Urinary bladder (tissue), 4 donors: Measurements from ENCODE around the gene PDE4A. TPM values are rescaled to one million over a fixed set of nuclear protein-coding genes. Genes with fewer than 3 reads are reported as not detected.
A peak's percentile ranks its signal among the peaks of the same experiment; 100 is the strongest.
"Not testable (repeated sequence)": the region's sequence is repeated elsewhere in the genome, so short reads cannot be mapped to it uniquely, and the experiment has no call there.

Experiments
- DNase-seq: peaks from one replicate; pipeline ENCODE4 v3.0.0-alpha.2; 2015; ENCODE audit errors: extremely low spot score
- H3K27ac ChIP-seq: one replicate; pipeline ENCODE4 v1.5.1; 2013; ENCODE audit warnings: low read depth, mild to moderate bottlenecking, moderate library complexity
- H3K36me3 ChIP-seq: one replicate; pipeline ENCODE4 v1.6.1; 2013; ENCODE audit warnings: mild to moderate bottlenecking, moderate library complexity; ENCODE audit not compliant: insufficient read depth
- H3K4me1 ChIP-seq: one replicate; pipeline ENCODE4 v1.6.1; 2013; ENCODE audit warnings: mild to moderate bottlenecking, moderate library complexity; ENCODE audit not compliant: insufficient read depth
- H3K4me3 ChIP-seq: one replicate; pipeline ENCODE4 v1.5.1; 2013; ENCODE audit warnings: low read depth, low read length
- WGBS: extraction: QIAGEN DNeasy Blood & Tissue Kit; methylation state at CpG from one replicate; pipeline ENCODE4 v1.1.7; 2013; 5-methylcytosine and 5-hydroxymethylcytosine counted together
- polyA plus RNA-seq: library from polyadenylated mRNA; stranded (reverse); fragments of 200-250 nt; gene quantifications from one replicate; pipeline ENCODE4 v1.2.3, GENCODE V29; 2013
- total RNA-seq: library from RNA; depleted of rRNA; stranded (reverse); fragments of >200 nt; gene quantifications from one replicate; pipeline ENCODE4 v1.2.3, GENCODE V29; 2014
- donor health status: healthy with polysubstance abuse.
- donor health status: healthy.

PDE4A gene
- total and polyA plus RNA-seq, 2 donors: 5.6 to 18.6 TPM

DNA sequence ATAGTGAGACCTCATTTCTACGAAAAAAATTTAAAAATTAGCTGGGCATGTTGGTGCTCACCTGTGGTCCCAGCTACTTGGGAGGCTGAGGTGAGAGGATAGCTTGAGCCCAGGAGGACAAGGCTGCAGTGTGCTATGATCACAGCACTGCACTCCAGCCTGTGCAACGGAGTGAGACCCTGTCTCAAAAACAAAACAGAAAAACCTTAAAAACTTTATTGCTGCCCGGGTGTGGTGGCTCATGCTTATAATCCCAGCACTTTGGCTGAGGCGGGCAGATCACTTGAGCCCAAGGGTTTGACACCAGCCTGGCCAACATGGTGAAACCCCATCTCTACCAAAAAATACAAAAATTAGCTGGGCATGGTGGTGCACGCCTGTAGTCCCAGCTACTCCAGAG, 9.1 kb upstream of the PDE4A start:
- H3K27ac ChIP-seq, H3K4me3 ChIP-seq, H3K36me3 ChIP-seq, H3K4me1 ChIP-seq, DNase-seq: not testable (repeated sequence)
- WGBS: 74% methylated on average over 5 of the region's 5 CpGs

DNA sequence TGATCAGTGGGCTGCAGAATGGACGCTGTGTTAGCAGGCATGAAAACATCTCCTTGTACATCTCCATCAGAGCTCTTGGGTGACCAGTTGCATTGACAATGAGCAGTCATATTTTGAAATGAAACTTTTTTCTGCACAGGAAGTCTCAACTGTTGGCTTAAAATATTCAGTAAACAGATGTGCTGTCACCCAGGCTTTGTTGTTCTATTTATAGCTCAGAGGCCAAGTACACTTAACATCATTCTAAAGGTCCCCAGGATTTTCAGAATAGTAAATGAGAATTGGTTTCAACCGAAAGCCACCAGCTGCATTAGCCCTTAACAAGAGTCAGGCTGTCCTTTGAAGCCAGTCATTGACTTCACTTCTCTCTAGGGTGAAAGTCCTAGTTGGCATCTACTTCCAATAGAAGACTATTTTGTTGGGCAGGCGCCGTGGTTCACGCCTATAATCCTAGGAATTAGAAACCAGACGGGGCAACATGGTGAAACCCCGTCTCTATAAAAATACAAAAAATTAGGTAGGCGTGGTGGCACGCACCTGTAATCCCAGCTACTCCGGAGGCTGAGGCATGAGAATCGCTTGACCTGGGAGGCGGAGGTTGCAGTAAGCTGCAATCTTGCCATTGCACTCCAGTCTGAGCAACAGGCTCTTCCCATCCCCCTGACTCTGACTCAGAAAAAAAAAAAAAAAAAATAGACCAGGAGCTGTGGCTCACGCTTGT, 7.9 kb upstream of the PDE4A start:
- no peak for DNase-seq
- 76% methylated on average over 13 of the region's 13 CpGs for WGBS
- no peaks in the 10 kb centered on the region for H3K4me1 ChIP-seq
- no peak overlapping the region for H3K27ac ChIP-seq
- H3K4me3 ChIP-seq: no peak overlapping the region
- H3K36me3 ChIP-seq: no peaks in the 10 kb centered on the region

- DNase-seq: no peak
- WGBS: 5% methylated on average over 9 of the region's 9 CpGs
- Histone ChIP-seq H3K36me3 (no peaks in the 10 kb centered on the region), H3K27ac (no peak overlapping the region), H3K4me3 (peak overlapping the region; percentile 24), H3K4me1 (peaks cover 1% of the 10 kb centered on the region)
Measured at GRCh38 chr19:10416083-10416379, 4.3 kb upstream of the PDE4A start.

DNA sequence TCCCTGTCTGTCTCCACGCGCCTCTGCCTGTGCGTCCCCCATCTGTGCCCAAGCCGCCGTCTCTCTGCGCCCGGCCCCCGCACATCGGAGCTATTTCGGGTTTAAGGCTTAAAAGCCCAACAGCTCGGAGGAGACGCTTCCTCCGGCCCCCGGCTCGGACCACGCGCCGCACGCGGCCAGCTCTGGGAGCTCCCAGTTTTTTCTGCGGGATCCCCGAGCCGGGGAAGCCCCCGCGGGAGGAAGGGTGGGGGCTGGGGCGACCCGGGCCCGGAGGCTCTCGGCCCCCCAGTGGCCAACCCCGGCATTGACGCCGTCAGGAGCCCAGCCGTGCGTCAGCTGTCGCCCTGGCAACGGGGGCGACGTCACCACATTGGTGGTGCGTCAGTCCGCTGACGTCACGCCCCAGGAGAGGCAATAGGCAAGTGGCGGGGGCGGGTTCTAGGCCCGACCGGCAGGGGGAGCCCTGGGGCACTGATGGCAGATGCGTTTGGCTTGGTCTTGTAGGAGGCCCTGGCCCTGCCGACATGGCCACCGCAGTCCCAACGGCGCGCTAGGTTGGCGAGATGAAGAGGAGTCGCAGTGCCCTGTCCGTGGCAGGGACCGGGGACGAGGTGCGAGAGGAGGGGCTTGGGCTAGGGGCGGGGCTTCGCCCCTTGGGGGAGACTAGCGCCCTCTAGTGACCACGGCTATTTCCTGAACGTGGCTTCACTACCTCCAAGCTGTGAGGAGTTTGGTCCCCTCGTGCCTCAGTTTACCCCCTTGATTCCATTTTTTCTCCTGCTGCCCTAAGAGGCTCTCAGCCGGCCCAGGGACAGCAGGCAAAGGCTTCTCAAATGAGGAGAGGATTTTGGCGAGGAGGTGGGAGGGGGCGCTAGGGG, 3.7 kb upstream of the PDE4A start:
- Histone ChIP-seq H3K4me1 (peaks cover 1% of the 10 kb centered on the region), H3K36me3 (no peaks in the 10 kb centered on the region), H3K4me3 (peak overlapping the region; percentile 24), H3K27ac (no peak overlapping the region)
- WGBS: 3% methylated on average over 67 of the region's 67 CpGs
- no peak for DNase-seq

GRCh38 chr19:10417541-10418234, 2.6 kb upstream of the PDE4A start:
- H3K4me1 ChIP-seq: peaks cover 1% of the 10 kb centered on the region
- WGBS: 9% methylated on average over 30 of the region's 30 CpGs

GRCh38 chr19:10418235-10418484, 2.2 kb upstream of the PDE4A start:
- WGBS: 5% methylated on average over 3 of the region's 3 CpGs
- no peak for DNase-seq
- H3K36me3 ChIP-seq: no peaks in the 10 kb centered on the region
- H3K4me1 ChIP-seq: peaks cover 1% of the 10 kb centered on the region
- no peak overlapping the region for H3K27ac ChIP-seq
- H3K4me3 ChIP-seq: no peak overlapping the region

More at GRCh38 chr19:10417541-10418234, 2.6 kb upstream of the PDE4A start:
- no peak for DNase-seq
- Histone ChIP-seq H3K27ac (no peak overlapping the region), H3K4me3 (no peak overlapping the region), H3K36me3 (no peaks in the 10 kb centered on the region)

- DNase-seq: no peak
- H3K27ac ChIP-seq: no peak overlapping the region
- no peaks in the 10 kb centered on the region for H3K36me3 ChIP-seq
- no peak overlapping the region for H3K4me3 ChIP-seq
- peaks cover 1% of the 10 kb centered on the region for H3K4me1 ChIP-seq
- WGBS: 2% methylated on average over 32 of the region's 32 CpGs
Measured at GRCh38 chr19:10418485-10419199, 1.7 kb upstream of the PDE4A start.

DNA sequence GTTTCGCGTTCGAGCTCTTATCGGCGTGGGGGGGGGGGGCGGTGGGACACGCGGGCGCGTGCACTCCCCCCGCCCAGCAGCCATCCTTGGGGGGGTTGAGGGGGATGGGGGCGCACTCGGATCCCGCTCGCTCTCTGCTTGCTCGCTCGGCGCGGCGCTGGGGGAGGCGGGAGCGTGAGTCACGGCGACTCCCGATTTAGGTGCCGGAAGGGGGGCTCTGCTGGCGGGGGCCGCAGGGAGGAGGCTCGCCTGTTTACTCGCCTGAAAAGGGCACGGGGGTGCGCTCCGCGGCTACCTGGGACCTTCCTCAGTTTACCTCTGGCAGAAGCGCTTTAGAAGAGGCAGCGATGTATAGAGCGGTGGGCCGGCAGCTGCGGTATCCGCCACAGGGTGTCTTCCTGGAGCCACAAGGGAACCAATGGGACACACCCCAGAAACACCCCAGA, 1.1 kb upstream of the PDE4A start:
- Histone ChIP-seq H3K36me3 (no peaks in the 10 kb centered on the region), H3K4me1 (peaks cover 1% of the 10 kb centered on the region), H3K27ac (no peak overlapping the region), H3K4me3 (no peak overlapping the region)
- DNase-seq: no peak
- WGBS: 1% methylated on average over 40 of the region's 40 CpGs

GRCh38 chr19:10419646-10420443, 493 bp upstream of the PDE4A start:
- under 1% methylated on average over 61 of the region's 61 CpGs for WGBS
- DNase-seq: no peak
- H3K4me1 ChIP-seq: peaks cover 1% of the 10 kb centered on the region
- peak overlapping the region; percentile 11 for H3K4me3 ChIP-seq
- no peaks in the 10 kb centered on the region for H3K36me3 ChIP-seq
- H3K27ac ChIP-seq: no peak overlapping the region

DNA sequence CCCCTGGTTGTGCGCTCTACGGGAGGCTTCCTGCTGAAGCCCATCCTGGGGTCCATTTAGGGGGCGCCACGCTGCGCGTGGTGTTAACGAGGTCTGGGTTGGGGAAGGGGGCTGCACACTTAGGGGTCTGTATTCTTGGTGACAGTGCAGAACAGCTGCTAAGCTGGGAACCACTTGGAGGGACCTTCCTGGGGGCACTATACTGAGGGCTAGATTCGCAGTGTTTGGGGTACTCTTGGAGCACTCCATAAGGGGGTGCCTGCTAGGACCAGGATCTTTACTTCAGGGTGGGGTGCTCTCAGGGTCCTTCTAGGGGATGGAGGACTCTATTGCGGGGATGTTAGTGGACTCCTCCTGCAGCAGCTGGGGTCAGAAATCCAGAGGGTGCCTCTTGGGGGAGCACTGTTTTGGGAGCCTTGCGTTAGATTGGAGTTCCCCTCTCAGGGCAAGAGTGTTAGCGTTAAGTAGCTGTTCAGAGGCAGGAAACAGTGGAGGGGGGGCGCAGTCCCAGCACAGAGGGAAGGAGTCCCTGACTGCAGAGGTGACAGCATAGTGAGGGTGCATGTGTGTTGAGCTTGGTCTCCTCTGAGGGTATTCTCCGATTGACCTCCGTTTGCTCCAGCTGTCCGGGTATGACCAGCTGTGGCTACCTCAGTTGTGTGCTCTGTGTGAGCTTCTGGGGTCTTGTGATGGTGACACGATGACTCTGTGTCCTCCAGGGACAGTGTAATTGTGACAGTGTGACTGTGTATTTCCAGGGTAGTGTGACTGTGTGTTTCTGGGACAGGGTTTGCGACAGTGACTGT, 1.1 kb downstream of the PDE4A start:
- no peak for DNase-seq
- H3K4me3 ChIP-seq: no peak overlapping the region
- H3K4me1 ChIP-seq: peaks cover 1% of the 10 kb centered on the region
- H3K27ac ChIP-seq: no peak overlapping the region
- no peaks in the 10 kb centered on the region for H3K36me3 ChIP-seq
- 23% methylated on average over 17 of the region's 17 CpGs for WGBS

DNA sequence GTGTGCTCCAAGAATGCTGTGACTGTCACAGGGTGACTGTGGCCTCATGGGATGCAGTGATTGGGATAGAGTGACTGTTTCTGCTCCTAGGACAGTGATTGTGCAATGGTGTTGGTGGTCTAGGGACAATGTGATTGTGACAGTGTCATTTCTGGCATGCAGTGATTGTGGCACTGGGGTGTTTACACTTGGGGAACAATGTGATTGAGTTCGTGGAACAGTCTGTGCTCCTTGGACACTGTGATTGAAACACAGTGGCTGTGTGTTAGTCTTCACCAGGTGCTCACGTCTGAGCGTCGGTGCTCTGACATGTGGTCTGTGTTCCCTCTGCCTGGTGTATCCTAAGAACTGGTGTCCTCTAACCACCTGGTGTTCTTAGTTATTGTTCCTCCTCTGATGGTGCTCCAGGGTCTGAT, 1.7 kb downstream of the PDE4A start:
- peaks cover 1% of the 10 kb centered on the region for H3K4me1 ChIP-seq
- no peak for DNase-seq

GRCh38 chr19:10422846-10423245, 2.5 kb downstream of the PDE4A start:
- no peaks in the 10 kb centered on the region for H3K36me3 ChIP-seq
- H3K27ac ChIP-seq: no peak overlapping the region
- no peak overlapping the region for H3K4me3 ChIP-seq
- 77% methylated on average over 3 of the region's 3 CpGs for WGBS
- DNase-seq: no peak
- no peaks in the 10 kb centered on the region for H3K4me1 ChIP-seq

More for the DNA sequence above, 1.7 kb downstream of the PDE4A start:
- 43% methylated on average over 4 of the region's 4 CpGs for WGBS
- Histone ChIP-seq H3K4me3 (no peak overlapping the region), H3K27ac (no peak overlapping the region), H3K36me3 (no peaks in the 10 kb centered on the region)
